ENCODE data around the gene GSN.

DNA sequence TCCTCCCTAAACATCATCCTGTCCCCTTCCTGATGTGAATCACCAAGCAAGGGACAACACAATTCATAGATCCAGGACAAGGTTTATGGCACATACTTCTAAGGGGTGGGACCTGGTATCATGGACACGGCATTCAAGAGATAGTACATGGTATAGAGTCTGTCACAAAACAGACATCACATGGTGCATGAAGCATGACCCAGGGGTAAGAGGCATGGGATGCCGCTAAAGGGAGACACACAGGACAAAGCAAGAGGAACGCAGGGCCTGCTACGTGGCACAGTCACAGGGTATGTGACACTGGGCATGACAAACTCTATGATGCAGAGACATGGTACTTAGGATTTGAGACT, 20.7 kb downstream of the GSN start:
- TF ChIP-seq, protein P1, sequence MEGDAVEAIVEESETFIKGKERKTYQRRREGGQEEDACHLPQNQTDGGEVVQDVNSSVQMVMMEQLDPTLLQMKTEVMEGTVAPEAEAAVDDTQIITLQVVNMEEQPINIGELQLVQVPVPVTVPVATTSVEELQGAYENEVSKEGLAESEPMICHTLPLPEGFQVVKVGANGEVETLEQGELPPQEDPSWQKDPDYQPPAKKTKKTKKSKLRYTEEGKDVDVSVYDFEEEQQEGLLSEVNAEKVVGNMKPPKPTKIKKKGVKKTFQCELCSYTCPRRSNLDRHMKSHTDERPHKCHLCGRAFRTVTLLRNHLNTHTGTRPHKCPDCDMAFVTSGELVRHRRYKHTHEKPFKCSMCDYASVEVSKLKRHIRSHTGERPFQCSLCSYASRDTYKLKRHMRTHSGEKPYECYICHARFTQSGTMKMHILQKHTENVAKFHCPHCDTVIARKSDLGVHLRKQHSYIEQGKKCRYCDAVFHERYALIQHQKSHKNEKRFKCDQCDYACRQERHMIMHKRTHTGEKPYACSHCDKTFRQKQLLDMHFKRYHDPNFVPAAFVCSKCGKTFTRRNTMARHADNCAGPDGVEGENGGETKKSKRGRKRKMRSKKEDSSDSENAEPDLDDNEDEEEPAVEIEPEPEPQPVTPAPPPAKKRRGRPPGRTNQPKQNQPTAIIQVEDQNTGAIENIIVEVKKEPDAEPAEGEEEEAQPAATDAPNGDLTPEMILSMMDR (IDR thresholded peaks at IDR 0.05) = no peak
- TF ChIP-seq POLR2A (IDR thresholded peaks at IDR 0.05) (no peak), POLR2AphosphoS5 (IDR thresholded peaks at IDR 0.05; ENCODE audit: insufficient read depth in 1 of 2, low read depth in 1 of 2) (no peak)

All from vagina (tissue), 2 donors.